Measurements from ENCODE around the gene TMEM170B.

- no peak for TF ChIP-seq CTCF (IDR thresholded peaks at IDR 0.05; ENCODE audit: low read depth, low read length)
- no peak for TF ChIP-seq EZH2phosphoT487 (IDR thresholded peaks at IDR 0.05; ENCODE audit: low read depth)
These were observed 49.0 kb downstream of the TMEM170B start for GRCh38 chr6:11586536-11586935.

All from OCI-LY3 (cell line).